ENCODE measurements around the gene SBSN. TPM values are rescaled to one million over a fixed set of nuclear protein-coding genes. Genes with fewer than 3 reads are reported as not detected.

SBSN gene
- total and polyA plus RNA-seq, 10 of the 15 experiments (the other 5 are each of a cell fraction or from before 2014, with no cell fraction given) = 0.09 TPM; not detected in 9

DNA sequence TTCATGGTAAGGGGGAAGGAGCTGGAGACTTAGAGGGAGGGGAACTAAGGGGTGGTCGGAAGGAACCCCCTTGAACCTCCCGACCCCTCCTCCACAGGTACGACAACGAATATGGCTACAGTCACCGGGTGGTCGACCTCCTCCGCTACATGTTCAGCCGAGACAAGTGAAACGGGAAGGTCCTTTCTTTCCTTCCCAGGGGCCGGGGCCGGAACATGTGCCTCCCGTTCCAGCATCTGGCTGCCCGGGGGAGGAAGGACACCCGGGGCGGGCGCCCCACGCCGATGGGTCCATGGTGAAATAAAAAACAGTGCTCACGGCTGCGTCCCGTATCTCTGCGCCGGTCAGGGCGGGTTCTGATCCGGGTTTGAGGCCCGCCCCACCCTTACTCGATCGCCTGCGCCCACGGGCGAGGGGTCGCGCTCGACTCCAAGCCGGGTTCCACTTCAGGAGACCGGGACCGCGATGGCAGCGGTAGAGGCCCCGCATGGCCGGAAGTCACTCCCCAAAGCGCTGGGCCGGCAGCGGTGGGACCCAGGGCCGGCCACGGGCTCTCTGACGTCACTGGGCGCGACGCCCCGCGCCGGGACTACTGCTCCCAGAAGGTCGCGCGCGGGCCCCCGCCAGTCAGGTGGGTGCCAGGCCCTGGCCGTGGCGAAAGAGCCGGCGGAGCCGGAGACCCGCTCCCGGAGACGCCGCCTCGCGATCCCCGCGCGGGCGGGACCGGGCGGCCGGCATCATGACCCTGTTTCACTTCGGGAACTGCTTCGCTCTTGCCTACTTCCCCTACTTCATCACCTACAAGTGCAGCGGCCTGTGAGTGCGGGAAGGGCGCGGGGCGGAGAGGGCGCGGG is 17.1 kb upstream of the SBSN start, which contains the start of gene TMEM147 (continued):
- TF ChIP-seq EGR1 (IDR thresholded peaks at IDR 0.05; ENCODE audit: borderline replicate concordance in 1 of 2, low read depth in 2 of 2, low read length in 2 of 2) = peak in 1 of 2 experiments; percentile 10; a peak in 1 of 3 replicates
- TF ChIP-seq, protein P1, sequence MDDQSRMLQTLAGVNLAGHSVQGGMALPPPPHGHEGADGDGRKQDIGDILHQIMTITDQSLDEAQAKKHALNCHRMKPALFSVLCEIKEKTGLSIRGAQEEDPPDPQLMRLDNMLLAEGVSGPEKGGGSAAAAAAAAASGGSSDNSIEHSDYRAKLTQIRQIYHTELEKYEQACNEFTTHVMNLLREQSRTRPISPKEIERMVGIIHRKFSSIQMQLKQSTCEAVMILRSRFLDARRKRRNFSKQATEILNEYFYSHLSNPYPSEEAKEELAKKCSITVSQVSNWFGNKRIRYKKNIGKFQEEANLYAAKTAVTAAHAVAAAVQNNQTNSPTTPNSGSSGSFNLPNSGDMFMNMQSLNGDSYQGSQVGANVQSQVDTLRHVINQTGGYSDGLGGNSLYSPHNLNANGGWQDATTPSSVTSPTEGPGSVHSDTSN (IDR thresholded peaks at IDR 0.05; ENCODE audit: insufficient replicate concordance, low read depth, low read length) = peak; percentile 55
- peak; percentile 68 for TF ChIP-seq NR2C1 (IDR thresholded peaks at IDR 0.05)
- TF ChIP-seq, protein P2, sequence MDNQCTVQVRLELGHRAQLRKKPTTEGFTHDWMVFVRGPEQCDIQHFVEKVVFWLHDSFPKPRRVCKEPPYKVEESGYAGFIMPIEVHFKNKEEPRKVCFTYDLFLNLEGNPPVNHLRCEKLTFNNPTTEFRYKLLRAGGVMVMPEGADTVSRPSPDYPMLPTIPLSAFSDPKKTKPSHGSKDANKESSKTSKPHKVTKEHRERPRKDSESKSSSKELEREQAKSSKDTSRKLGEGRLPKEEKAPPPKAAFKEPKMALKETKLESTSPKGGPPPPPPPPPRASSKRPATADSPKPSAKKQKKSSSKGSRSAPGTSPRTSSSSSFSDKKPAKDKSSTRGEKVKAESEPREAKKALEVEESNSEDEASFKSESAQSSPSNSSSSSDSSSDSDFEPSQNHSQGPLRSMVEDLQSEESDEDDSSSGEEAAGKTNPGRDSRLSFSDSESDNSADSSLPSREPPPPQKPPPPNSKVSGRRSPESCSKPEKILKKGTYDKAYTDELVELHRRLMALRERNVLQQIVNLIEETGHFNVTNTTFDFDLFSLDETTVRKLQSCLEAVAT (IDR thresholded peaks at IDR 0.05) = no peak
- TF ChIP-seq, protein P3, sequence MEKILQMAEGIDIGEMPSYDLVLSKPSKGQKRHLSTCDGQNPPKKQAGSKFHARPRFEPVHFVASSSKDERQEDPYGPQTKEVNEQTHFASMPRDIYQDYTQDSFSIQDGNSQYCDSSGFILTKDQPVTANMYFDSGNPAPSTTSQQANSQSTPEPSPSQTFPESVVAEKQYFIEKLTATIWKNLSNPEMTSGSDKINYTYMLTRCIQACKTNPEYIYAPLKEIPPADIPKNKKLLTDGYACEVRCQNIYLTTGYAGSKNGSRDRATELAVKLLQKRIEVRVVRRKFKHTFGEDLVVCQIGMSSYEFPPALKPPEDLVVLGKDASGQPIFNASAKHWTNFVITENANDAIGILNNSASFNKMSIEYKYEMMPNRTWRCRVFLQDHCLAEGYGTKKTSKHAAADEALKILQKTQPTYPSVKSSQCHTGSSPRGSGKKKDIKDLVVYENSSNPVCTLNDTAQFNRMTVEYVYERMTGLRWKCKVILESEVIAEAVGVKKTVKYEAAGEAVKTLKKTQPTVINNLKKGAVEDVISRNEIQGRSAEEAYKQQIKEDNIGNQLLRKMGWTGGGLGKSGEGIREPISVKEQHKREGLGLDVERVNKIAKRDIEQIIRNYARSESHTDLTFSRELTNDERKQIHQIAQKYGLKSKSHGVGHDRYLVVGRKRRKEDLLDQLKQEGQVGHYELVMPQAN (conservative IDR thresholded peaks at IDR 0.05) = peak; percentile 85
- 0 out of 2 replicates have a peak, but pooled peaks have one; percentile 16 for TF ChIP-seq RAD51 (IDR thresholded peaks at IDR 0.05)
- TF ChIP-seq CHD2 (IDR thresholded peaks at IDR 0.05; ENCODE audit: borderline replicate concordance, low read depth, low read length) = peak; percentile 56; the same call in 1 of the 2 replicates
- TF ChIP-seq YBX1 (IDR thresholded peaks at IDR 0.05) = no peak
- TF ChIP-seq HDAC6 (IDR thresholded peaks at IDR 0.05; ENCODE audit: unreplicated experiment) = no peak
- TF ChIP-seq POLR2AphosphoS5 (IDR thresholded peaks at IDR 0.05; ENCODE audit: low read length) = peak; percentile 68; the same call in 1 of the 2 replicates
- TF ChIP-seq, protein P4, sequence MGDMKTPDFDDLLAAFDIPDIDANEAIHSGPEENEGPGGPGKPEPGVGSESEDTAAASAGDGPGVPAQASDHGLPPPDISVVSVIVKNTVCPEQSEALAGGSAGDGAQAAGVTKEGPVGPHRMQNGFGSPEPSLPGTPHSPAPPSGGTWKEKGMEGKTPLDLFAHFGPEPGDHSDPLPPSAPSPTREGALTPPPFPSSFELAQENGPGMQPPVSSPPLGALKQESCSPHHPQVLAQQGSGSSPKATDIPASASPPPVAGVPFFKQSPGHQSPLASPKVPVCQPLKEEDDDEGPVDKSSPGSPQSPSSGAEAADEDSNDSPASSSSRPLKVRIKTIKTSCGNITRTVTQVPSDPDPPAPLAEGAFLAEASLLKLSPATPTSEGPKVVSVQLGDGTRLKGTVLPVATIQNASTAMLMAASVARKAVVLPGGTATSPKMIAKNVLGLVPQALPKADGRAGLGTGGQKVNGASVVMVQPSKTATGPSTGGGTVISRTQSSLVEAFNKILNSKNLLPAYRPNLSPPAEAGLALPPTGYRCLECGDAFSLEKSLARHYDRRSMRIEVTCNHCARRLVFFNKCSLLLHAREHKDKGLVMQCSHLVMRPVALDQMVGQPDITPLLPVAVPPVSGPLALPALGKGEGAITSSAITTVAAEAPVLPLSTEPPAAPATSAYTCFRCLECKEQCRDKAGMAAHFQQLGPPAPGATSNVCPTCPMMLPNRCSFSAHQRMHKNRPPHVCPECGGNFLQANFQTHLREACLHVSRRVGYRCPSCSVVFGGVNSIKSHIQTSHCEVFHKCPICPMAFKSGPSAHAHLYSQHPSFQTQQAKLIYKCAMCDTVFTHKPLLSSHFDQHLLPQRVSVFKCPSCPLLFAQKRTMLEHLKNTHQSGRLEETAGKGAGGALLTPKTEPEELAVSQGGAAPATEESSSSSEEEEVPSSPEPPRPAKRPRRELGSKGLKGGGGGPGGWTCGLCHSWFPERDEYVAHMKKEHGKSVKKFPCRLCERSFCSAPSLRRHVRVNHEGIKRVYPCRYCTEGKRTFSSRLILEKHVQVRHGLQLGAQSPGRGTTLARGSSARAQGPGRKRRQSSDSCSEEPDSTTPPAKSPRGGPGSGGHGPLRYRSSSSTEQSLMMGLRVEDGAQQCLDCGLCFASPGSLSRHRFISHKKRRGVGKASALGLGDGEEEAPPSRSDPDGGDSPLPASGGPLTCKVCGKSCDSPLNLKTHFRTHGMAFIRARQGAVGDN (IDR thresholded peaks at IDR 0.05) = peak; percentile 53; the same call in 1 of the 2 replicates
- TF ChIP-seq SUZ12 (IDR thresholded peaks at IDR 0.05; ENCODE audit: unreplicated experiment) = no peak
- TF ChIP-seq, protein P5, sequence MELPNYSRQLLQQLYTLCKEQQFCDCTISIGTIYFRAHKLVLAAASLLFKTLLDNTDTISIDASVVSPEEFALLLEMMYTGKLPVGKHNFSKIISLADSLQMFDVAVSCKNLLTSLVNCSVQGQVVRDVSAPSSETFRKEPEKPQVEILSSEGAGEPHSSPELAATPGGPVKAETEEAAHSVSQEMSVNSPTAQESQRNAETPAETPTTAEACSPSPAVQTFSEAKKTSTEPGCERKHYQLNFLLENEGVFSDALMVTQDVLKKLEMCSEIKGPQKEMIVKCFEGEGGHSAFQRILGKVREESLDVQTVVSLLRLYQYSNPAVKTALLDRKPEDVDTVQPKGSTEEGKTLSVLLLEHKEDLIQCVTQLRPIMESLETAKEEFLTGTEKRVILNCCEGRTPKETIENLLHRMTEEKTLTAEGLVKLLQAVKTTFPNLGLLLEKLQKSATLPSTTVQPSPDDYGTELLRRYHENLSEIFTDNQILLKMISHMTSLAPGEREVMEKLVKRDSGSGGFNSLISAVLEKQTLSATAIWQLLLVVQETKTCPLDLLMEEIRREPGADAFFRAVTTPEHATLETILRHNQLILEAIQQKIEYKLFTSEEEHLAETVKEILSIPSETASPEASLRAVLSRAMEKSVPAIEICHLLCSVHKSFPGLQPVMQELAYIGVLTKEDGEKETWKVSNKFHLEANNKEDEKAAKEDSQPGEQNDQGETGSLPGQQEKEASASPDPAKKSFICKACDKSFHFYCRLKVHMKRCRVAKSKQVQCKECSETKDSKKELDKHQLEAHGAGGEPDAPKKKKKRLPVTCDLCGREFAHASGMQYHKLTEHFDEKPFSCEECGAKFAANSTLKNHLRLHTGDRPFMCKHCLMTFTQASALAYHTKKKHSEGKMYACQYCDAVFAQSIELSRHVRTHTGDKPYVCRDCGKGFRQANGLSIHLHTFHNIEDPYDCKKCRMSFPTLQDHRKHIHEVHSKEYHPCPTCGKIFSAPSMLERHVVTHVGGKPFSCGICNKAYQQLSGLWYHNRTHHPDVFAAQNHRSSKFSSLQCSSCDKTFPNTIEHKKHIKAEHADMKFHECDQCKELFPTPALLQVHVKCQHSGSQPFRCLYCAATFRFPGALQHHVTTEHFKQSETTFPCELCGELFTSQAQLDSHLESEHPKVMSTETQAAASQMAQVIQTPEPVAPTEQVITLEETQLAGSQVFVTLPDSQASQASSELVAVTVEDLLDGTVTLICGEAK (IDR thresholded peaks at IDR 0.05; ENCODE audit: borderline replicate concordance) = peak; percentile 58; the same call in 1 of the 2 replicates
- peak; percentile 99 for TF ChIP-seq CREM (IDR thresholded peaks at IDR 0.05; ENCODE audit: low read depth)
- no peak for TF ChIP-seq FOXM1 (IDR thresholded peaks at IDR 0.05; ENCODE audit: low read depth, low read length)

Measured in GM12878 (cell line).